Skeletal muscle tissue (tissue), 4 donors: ENCODE results near the gene GPR68. TPM values are rescaled to one million over a fixed set of nuclear protein-coding genes. Genes with fewer than 3 reads are reported as not detected.
"Not testable (repeated sequence)": the region's sequence is repeated elsewhere in the genome, so short reads cannot be mapped to it uniquely, and the experiment has no call there.

Experiments
- H3K27ac ChIP-seq: one replicate; pipeline ENCODE4 v1.7.0; 2013; ENCODE audit warnings: mild to moderate bottlenecking, low read depth, low read length, inconsistent platforms
- H3K27me3 ChIP-seq, 3 donors: one replicate each; pipeline ENCODE4 v1.7.0; 2013; ENCODE audit warnings: low read length in 3 of 3; ENCODE audit not compliant: control insufficient read depth in 3 of 3, insufficient read depth in 3 of 3
- H3K36me3 ChIP-seq, 3 donors: one replicate each; pipeline ENCODE4 v1.7.0; 2013; ENCODE audit warnings: low read length in 3 of 3; ENCODE audit not compliant: control insufficient read depth in 3 of 3, insufficient read depth in 3 of 3
- H3K4me1 ChIP-seq, 3 donors: one replicate each; pipeline ENCODE4 v1.7.0; 2013; ENCODE audit warnings: low read length in 3 of 3, mild to moderate bottlenecking in 3 of 3; ENCODE audit not compliant: control insufficient read depth in 3 of 3, insufficient read depth in 3 of 3
- H3K4me3 ChIP-seq, 3 donors: one replicate each; pipeline ENCODE4 v1.7.0; 2013; ENCODE audit warnings: low read length in 3 of 3
- H3K9ac ChIP-seq, 3 donors: one replicate each; pipeline ENCODE4 v1.7.0; 2013; ENCODE audit warnings: low read length in 3 of 3, mild to moderate bottlenecking in 3 of 3, moderate library complexity in 2 of 3, low read depth in 1 of 3
- H3K9me3 ChIP-seq, 3 donors: one replicate each; pipeline ENCODE4 v1.7.0; 2013; ENCODE audit warnings: low read length in 3 of 3; ENCODE audit not compliant: control insufficient read depth in 3 of 3
- total RNA-seq: library from RNA; depleted of rRNA; stranded (reverse); fragments of >200 nt; gene quantifications from one replicate; pipeline ENCODE4 v1.2.3, GENCODE V29; 2014
- donor health status: Osteomylitis.

GPR68 gene
- total RNA-seq, 1 donor from 2014 or later: 0.52 TPM

- Histone ChIP-seq H3K9me3 (no peaks in the 10 kb centered on the region), H3K27ac (no peak overlapping the region), H3K36me3 (peaks cover 35 to 58% (median 45%) of the 10 kb centered on the region in 3 donors), H3K9ac (no peak overlapping the region), H3K4me1 (no peaks in the 10 kb centered on the region), H3K4me3 (no peak overlapping the region), H3K27me3 (no peaks in the 10 kb centered on the region)
Measured at GRCh38 chr14:91211017-91211416, 33.5 kb downstream of the GPR68 start.

GRCh38 chr14:91207008-91207407 lies 37.5 kb downstream of the GPR68 start:
- peaks cover 52 to 72% (median 71%) of the 10 kb centered on the region in 3 donors for H3K36me3 ChIP-seq
- no peak overlapping the region for H3K27ac ChIP-seq
- H3K9ac ChIP-seq: no peak overlapping the region
- H3K9me3 ChIP-seq: no peaks in the 10 kb centered on the region
- H3K4me1 ChIP-seq: peaks cover 0 to 4% (median 4%) of the 10 kb centered on the region in 3 donors
- H3K27me3 ChIP-seq: no peaks in the 10 kb centered on the region
- H3K4me3 ChIP-seq: no peak overlapping the region

GRCh38 chr14:91205459-91205858 lies 39.0 kb downstream of the GPR68 start:
- Histone ChIP-seq H3K27ac (no peak overlapping the region), H3K4me1 (peaks cover 0 to 4% (median 4%) of the 10 kb centered on the region in 3 donors), H3K9me3 (no peaks in the 10 kb centered on the region), H3K9ac (no peak overlapping the region), H3K4me3 (no peak overlapping the region), H3K27me3 (no peaks in the 10 kb centered on the region), H3K36me3 (peaks cover 52 to 63% (median 61%) of the 10 kb centered on the region in 3 donors)

- H3K9ac ChIP-seq: no peak overlapping the region
- no peaks in the 10 kb centered on the region for H3K9me3 ChIP-seq
- no peak overlapping the region for H3K4me3 ChIP-seq
- no peaks in the 10 kb centered on the region for H3K27me3 ChIP-seq
- H3K4me1 ChIP-seq: peaks cover 0 to 4% (median 4%) of the 10 kb centered on the region in 3 donors
- peaks cover 51 to 63% (median 62%) of the 10 kb centered on the region in 3 donors for H3K36me3 ChIP-seq
- H3K27ac ChIP-seq: no peak overlapping the region
Measured at GRCh38 chr14:91204657-91205056, 39.8 kb downstream of the GPR68 start.

- Histone ChIP-seq H3K27me3 (no peaks in the 10 kb centered on the region), H3K4me1 (peaks cover under 1 to 4% (median 4%) of the 10 kb centered on the region in 3 donors), H3K9ac (no peak overlapping the region), H3K4me3 (peak overlapping the region in 1 of 3 donors; percentile 29), H3K36me3 (peaks cover 56 to 70% (median 68%) of the 10 kb centered on the region in 3 donors), H3K9me3 (no peaks in the 10 kb centered on the region), H3K27ac (no peak overlapping the region)
Measured at GRCh38 chr14:91202234-91202974, 42.1 kb downstream of the GPR68 start.

- not testable (repeated sequence) for H3K9ac ChIP-seq, H3K27me3 ChIP-seq, H3K4me1 ChIP-seq, H3K9me3 ChIP-seq, H3K4me3 ChIP-seq, H3K27ac ChIP-seq
- H3K36me3 ChIP-seq: peaks cover 59 to 71% (median 68%) of the 10 kb centered on the region in 3 donors
Measured at GRCh38 chr14:91200802-91201201, 43.7 kb downstream of the GPR68 start.

- H3K27ac ChIP-seq: no peak overlapping the region
Measured at GRCh38 chr14:91197631-91198030, 46.9 kb downstream of the GPR68 start.

GRCh38 chr14:91195881-91196280 lies 48.6 kb downstream of the GPR68 start:
- Histone ChIP-seq H3K27ac (no peak overlapping the region), H3K36me3 (peaks cover 46 to 68% (median 57%) of the 10 kb centered on the region in 3 donors), H3K9me3 (no peaks in the 10 kb centered on the region), H3K4me1 (peaks cover 0 to 2% (median 0%) of the 10 kb centered on the region in 3 donors), H3K27me3 (no peaks in the 10 kb centered on the region), H3K4me3 (no peak overlapping the region), H3K9ac (no peak overlapping the region)

More at GRCh38 chr14:91197631-91198030, 46.9 kb downstream of the GPR68 start:
- Histone ChIP-seq H3K9ac (no peak overlapping the region), H3K27me3 (no peaks in the 10 kb centered on the region), H3K9me3 (no peaks in the 10 kb centered on the region), H3K4me3 (no peak overlapping the region), H3K4me1 (peaks cover 2 to 4% (median 4%) of the 10 kb centered on the region in 3 donors), H3K36me3 (peaks cover 44 to 58% (median 51%) of the 10 kb centered on the region in 3 donors)

- peaks cover 56 to 69% (median 60%) of the 10 kb centered on the region in 3 donors for H3K36me3 ChIP-seq
- no peaks in the 10 kb centered on the region for H3K27me3 ChIP-seq
- no peaks in the 10 kb centered on the region for H3K9me3 ChIP-seq
- H3K9ac ChIP-seq: no peak overlapping the region
- peaks cover 0 to 2% (median 0%) of the 10 kb centered on the region in 3 donors for H3K4me1 ChIP-seq
- H3K4me3 ChIP-seq: no peak overlapping the region
- H3K27ac ChIP-seq: no peak overlapping the region
Measured at GRCh38 chr14:91193069-91193468, 51.4 kb downstream of the GPR68 start.

GRCh38 chr14:91190853-91191252 lies 53.7 kb downstream of the GPR68 start:
- Histone ChIP-seq H3K27ac (no peak overlapping the region), H3K36me3 (peaks cover 59 to 69% (median 62%) of the 10 kb centered on the region in 3 donors), H3K27me3 (no peaks in the 10 kb centered on the region), H3K9me3 (no peaks in the 10 kb centered on the region), H3K4me1 (no peaks in the 10 kb centered on the region), H3K9ac (no peak overlapping the region), H3K4me3 (no peak overlapping the region)
